SU-DHL-6 (cell line): ENCODE data around the gene AK6.

Source experiments
- EZH2phosphoT487 ChIP-seq: fragments of 200-600 bp; sonication (generic), shearing (Covaris generic); conservative IDR thresholded peaks from 2 replicates; pipeline ENCODE4 v1.6.1; 2018; ENCODE audit warnings: mild to moderate bottlenecking, antibody characterized with exemption, low read length, moderate library complexity, mixed read lengths
- TF ChIP-seq, protein P1 (sequence below): fragments of 200-600 bp; sonication (generic); IDR thresholded peaks from one replicate; pipeline ENCODE4 v1.5.1; 2017; ENCODE audit warnings: antibody characterized with exemption, mild to moderate bottlenecking, low read length, moderate library complexity; ENCODE audit not compliant: insufficient read depth, poor library complexity, severe bottlenecking

DNA sequence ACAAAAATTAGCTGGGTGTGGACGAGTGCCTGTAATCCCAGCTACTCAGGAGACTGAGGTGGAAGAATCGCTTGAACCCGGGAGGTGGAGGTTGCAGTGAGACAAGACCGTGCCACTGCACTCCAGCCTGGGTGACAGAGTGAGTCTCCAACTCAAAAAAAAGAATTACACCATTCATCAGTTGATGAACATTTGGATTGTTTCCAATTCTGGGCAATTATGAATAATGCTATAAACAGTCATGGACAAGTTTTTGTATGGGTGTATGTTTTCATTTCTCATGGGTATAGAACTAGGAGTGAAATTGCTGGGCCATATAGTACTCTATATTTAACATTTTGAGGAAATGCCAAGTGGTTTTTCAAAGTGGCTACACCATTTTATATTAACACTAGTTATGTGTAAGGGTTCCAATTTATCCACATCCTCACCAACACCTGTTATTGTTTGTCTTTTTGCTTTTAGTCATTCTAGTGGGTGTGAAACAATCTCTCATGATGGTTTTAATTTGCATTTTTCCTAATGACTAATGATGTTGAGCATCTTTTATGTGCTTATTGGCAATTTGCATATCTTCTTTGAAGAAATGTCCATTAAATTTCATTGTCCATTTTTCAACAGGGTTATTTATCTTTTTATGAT lies 27.7 kb downstream of the AK6 start:
- TF ChIP-seq, protein P1, sequence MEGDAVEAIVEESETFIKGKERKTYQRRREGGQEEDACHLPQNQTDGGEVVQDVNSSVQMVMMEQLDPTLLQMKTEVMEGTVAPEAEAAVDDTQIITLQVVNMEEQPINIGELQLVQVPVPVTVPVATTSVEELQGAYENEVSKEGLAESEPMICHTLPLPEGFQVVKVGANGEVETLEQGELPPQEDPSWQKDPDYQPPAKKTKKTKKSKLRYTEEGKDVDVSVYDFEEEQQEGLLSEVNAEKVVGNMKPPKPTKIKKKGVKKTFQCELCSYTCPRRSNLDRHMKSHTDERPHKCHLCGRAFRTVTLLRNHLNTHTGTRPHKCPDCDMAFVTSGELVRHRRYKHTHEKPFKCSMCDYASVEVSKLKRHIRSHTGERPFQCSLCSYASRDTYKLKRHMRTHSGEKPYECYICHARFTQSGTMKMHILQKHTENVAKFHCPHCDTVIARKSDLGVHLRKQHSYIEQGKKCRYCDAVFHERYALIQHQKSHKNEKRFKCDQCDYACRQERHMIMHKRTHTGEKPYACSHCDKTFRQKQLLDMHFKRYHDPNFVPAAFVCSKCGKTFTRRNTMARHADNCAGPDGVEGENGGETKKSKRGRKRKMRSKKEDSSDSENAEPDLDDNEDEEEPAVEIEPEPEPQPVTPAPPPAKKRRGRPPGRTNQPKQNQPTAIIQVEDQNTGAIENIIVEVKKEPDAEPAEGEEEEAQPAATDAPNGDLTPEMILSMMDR = no peak
- no peak for TF ChIP-seq EZH2phosphoT487
